ENCODE results near the gene CCNB1.

The CCNB1 gene

GRCh38 chr5:69202497-69202896 lies 35.5 kb downstream of the CCNB1 start:
- Histone ChIP-seq H3K27me3 (no peaks in the 10 kb centered on the region), H3K9me3 (replicated peaks in 1 of 11) (no peaks in the 10 kb centered on the region), H3K4me3 (no peak overlapping the region), H4K20me1 (no peaks in the 10 kb centered on the region), H3K4me1 (peaks cover 0 to 16% (median 10%) of the 10 kb centered on the region in 10 experiments; a peak in 13 of 20 replicates), H3K27ac (no peak overlapping the region), H3K9ac (no peak overlapping the region), H3K4me2 (no peak overlapping the region), H3K36me3 (peaks cover 0 to 88% (median 71%) of the 10 kb centered on the region in 11 experiments; a peak in 17 of 22 replicates)
- TF ChIP-seq Cebpa-rat (IDR thresholded peaks at IDR 0.05): no peak

- peaks cover 0 to 91% (median 70%) of the 10 kb centered on the region in 11 experiments; a peak in 18 of 22 replicates for H3K36me3 ChIP-seq
- no peak overlapping the region for H3K9ac ChIP-seq
- H3K4me3 ChIP-seq: no peak overlapping the region
- H3K4me1 ChIP-seq: no peaks in the 10 kb centered on the region
- no peaks in the 10 kb centered on the region for H3K9me3 ChIP-seq (replicated peaks in 1 of 11)
- no peaks in the 10 kb centered on the region for H4K20me1 ChIP-seq
- no peaks in the 10 kb centered on the region for H3K27me3 ChIP-seq
- no peak overlapping the region for H3K4me2 ChIP-seq
- TF ChIP-seq Cebpa-rat (IDR thresholded peaks at IDR 0.05): no peak
- no peak overlapping the region for H3K27ac ChIP-seq
Observed at GRCh38 chr5:69206528-69207190, 39.7 kb downstream of the CCNB1 start.

GRCh38 chr5:69209602-69210001 lies 42.7 kb downstream of the CCNB1 start:
- Histone ChIP-seq H3K9ac (no peak overlapping the region), H3K4me1 (no peaks in the 10 kb centered on the region), H3K36me3 (peaks cover 0 to 94% (median 63%) of the 10 kb centered on the region in 11 experiments; a peak in 17 of 22 replicates)

GRCh38 chr5:69211200-69211599 lies 44.2 kb downstream of the CCNB1 start:
- H3K9me3 ChIP-seq (replicated peaks in 1 of 11): no peaks in the 10 kb centered on the region
- H3K4me2 ChIP-seq: no peak overlapping the region
- no peak for TF ChIP-seq Cebpa-rat (IDR thresholded peaks at IDR 0.05)
- peaks cover 0 to 78% (median 51%) of the 10 kb centered on the region in 11 experiments; a peak in 16 of 22 replicates for H3K36me3 ChIP-seq
- H3K4me1 ChIP-seq: peaks cover 0 to 3% (median 2%) of the 10 kb centered on the region in 10 experiments; a peak in 15 of 20 replicates
- no peaks in the 10 kb centered on the region for H3K27me3 ChIP-seq
- H3K4me3 ChIP-seq: no peak overlapping the region
- H4K20me1 ChIP-seq: no peaks in the 10 kb centered on the region
- H3K9ac ChIP-seq: no peak overlapping the region
- no peak overlapping the region for H3K27ac ChIP-seq

More at GRCh38 chr5:69209602-69210001, 42.7 kb downstream of the CCNB1 start:
- Histone ChIP-seq H3K27ac (no peak overlapping the region), H4K20me1 (no peaks in the 10 kb centered on the region), H3K4me2 (no peak overlapping the region), H3K27me3 (no peaks in the 10 kb centered on the region), H3K4me3 (no peak overlapping the region), H3K9me3 (replicated peaks in 1 of 11) (no peaks in the 10 kb centered on the region)
- no peak for TF ChIP-seq Cebpa-rat (IDR thresholded peaks at IDR 0.05)

GRCh38 chr5:69212022-69212421 lies 45.1 kb downstream of the CCNB1 start:
- no peak overlapping the region for H3K4me2 ChIP-seq
- no peak overlapping the region for H3K9ac ChIP-seq
- no peaks in the 10 kb centered on the region for H3K9me3 ChIP-seq (replicated peaks in 1 of 11)
- no peak overlapping the region for H3K4me3 ChIP-seq
- peaks cover 0 to 70% (median 47%) of the 10 kb centered on the region in 11 experiments; a peak in 16 of 22 replicates for H3K36me3 ChIP-seq
- no peak for TF ChIP-seq Cebpa-rat (IDR thresholded peaks at IDR 0.05)
- no peak overlapping the region for H3K27ac ChIP-seq
- peaks cover 3 to 11% (median 10%) of the 10 kb centered on the region in 10 experiments; a peak in 17 of 20 replicates for H3K4me1 ChIP-seq
- H3K27me3 ChIP-seq: no peaks in the 10 kb centered on the region
- H4K20me1 ChIP-seq: no peaks in the 10 kb centered on the region

- Histone ChIP-seq H3K4me3 (no peak overlapping the region), H3K4me1 (peaks cover 6 to 18% (median 14%) of the 10 kb centered on the region in 10 experiments), H3K27me3 (no peaks in the 10 kb centered on the region), H3K4me2 (no peak overlapping the region), H3K27ac (no peak overlapping the region), H3K36me3 (peaks cover 0 to 59% (median 40%) of the 10 kb centered on the region in 11 experiments; a peak in 16 of 22 replicates), H4K20me1 (no peaks in the 10 kb centered on the region; a peak in 1 of 22 replicates), H3K9ac (no peak overlapping the region), H3K9me3 (replicated peaks in 1 of 11) (no peaks in the 10 kb centered on the region)
- no peak for TF ChIP-seq Cebpa-rat (IDR thresholded peaks at IDR 0.05)
Observed at GRCh38 chr5:69213513-69214215, 46.7 kb downstream of the CCNB1 start.

GRCh38 chr5:69217151-69217511 lies 50.2 kb downstream of the CCNB1 start:
- Histone ChIP-seq H3K9me3 (replicated peaks in 1 of 11) (peaks cover 0 to 10% (median 7%) of the 10 kb centered on the region in 11 experiments; a peak in 13 of 22 replicates), H3K9ac (peak overlapping the region; percentile 78 to 90 (median 87); a peak in 21 of 22 replicates), H3K27me3 (no peaks in the 10 kb centered on the region), H4K20me1 (peaks cover 0 to 5% (median 2%) of the 10 kb centered on the region in 11 experiments; a peak in 5 of 22 replicates), H3K4me2 (peak overlapping the region; percentile 62 to 92 (median 76)), H3K4me1 (peaks cover 14 to 25% (median 21%) of the 10 kb centered on the region in 10 experiments), H3K36me3 (peaks cover 7 to 41% (median 18%) of the 10 kb centered on the region in 11 experiments; a peak in 19 of 22 replicates), H3K27ac (peak overlapping the region in 10 of 11 experiments; percentile 78 to 92 (median 85); a peak in 18 of 22 replicates), H3K4me3 (peak overlapping the region; percentile 69 to 98 (median 92))
- TF ChIP-seq Cebpa-rat (IDR thresholded peaks at IDR 0.05): no peak

- H3K27ac ChIP-seq: peak overlapping the region; percentile 63 to 92 (median 84); a peak in 21 of 22 replicates
- peaks cover 7 to 34% (median 19%) of the 10 kb centered on the region in 11 experiments; a peak in 19 of 22 replicates for H3K36me3 ChIP-seq
- H3K9ac ChIP-seq: peak overlapping the region; percentile 78 to 90 (median 87)
- H3K9me3 ChIP-seq (replicated peaks in 1 of 11): peaks cover 0 to 10% (median 7%) of the 10 kb centered on the region in 11 experiments; a peak in 13 of 22 replicates
- no peaks in the 10 kb centered on the region for H3K27me3 ChIP-seq
- H4K20me1 ChIP-seq: peaks cover 0 to 12% (median 6%) of the 10 kb centered on the region in 11 experiments; a peak in 8 of 22 replicates
- H3K4me2 ChIP-seq: peak overlapping the region; percentile 72 to 92 (median 78)
- TF ChIP-seq Cebpa-rat (IDR thresholded peaks at IDR 0.05): no peak
- peaks cover 14 to 25% (median 21%) of the 10 kb centered on the region in 10 experiments for H3K4me1 ChIP-seq
- H3K4me3 ChIP-seq: peak overlapping the region; percentile 69 to 98 (median 92)
Observed at GRCh38 chr5:69217548-69218526, 50.9 kb downstream of the CCNB1 start.
